DOHH2 (cell line): Measurements from ENCODE around the gene NLGN1.
A peak's percentile ranks its signal among the peaks of the same experiment; 100 is the strongest.

Experiments used
- H3F3A ChIP-seq: fragments of 200-600 bp; sonication (generic), shearing (Covaris generic); 2 replicates; pipeline ENCODE4 v1.6.0; 2016; ENCODE audit warnings: antibody characterized with exemption, mild to moderate bottlenecking; ENCODE audit not compliant: control insufficient read depth, insufficient read depth
- H3K27ac ChIP-seq: fragments of 200-600 bp; sonication (generic); 2 replicates; pipeline ENCODE4 v1.5.1; 2014; ENCODE audit warnings: low read depth, mild to moderate bottlenecking, low read length, moderate library complexity
- H3K27me3 ChIP-seq: fragments of 200-600 bp; sonication (generic); 2 replicates; pipeline ENCODE4 v1.6.1; 2014; ENCODE audit warnings: mild to moderate bottlenecking, low read length, mixed read lengths; ENCODE audit not compliant: control insufficient read depth
- H3K36me3 ChIP-seq: fragments of 200-600 bp; sonication (generic); 2 replicates; pipeline ENCODE4 v1.6.1; 2014; ENCODE audit warnings: mild to moderate bottlenecking, low read length, moderate library complexity, mixed read lengths; ENCODE audit not compliant: control insufficient read depth
- H3K4me1 ChIP-seq: fragments of 200-600 bp; sonication (generic); 2 replicates; pipeline ENCODE4 v1.6.1; 2014; ENCODE audit warnings: mild to moderate bottlenecking, low read length, mixed read lengths; ENCODE audit not compliant: control insufficient read depth
- H3K4me2 ChIP-seq: fragments of 200-600 bp; sonication (generic); 2 replicates; pipeline ENCODE4 v1.6.0; 2014; ENCODE audit warnings: mild to moderate bottlenecking, low read length, moderate library complexity
- H3K4me3 ChIP-seq: fragments of 200-600 bp; sonication (generic); 2 replicates; pipeline ENCODE4 v1.5.1; 2014; ENCODE audit warnings: mild to moderate bottlenecking, low read length, mixed read lengths
- H3K79me2 ChIP-seq: fragments of 200-600 bp; sonication (generic); 2 replicates; pipeline ENCODE4 v1.6.1; 2014; ENCODE audit warnings: mild to moderate bottlenecking, low read length, mixed read lengths; ENCODE audit not compliant: control insufficient read depth
- H3K9me2 ChIP-seq: fragments of 200-600 bp; sonication (generic); replicated peaks from 2 replicates; pipeline ENCODE4 v1.6.1; 2014; ENCODE audit warnings: mild to moderate bottlenecking, low read length, mixed read lengths; ENCODE audit not compliant: control insufficient read depth
- H3K9me3 ChIP-seq: fragments of 200-600 bp; sonication (generic); 2 replicates; pipeline ENCODE4 v1.6.1; 2014; ENCODE audit warnings: antibody characterized with exemption, low read length, mixed read lengths; ENCODE audit not compliant: control insufficient read depth, insufficient read depth
- H4K20me1 ChIP-seq: fragments of 200-600 bp; sonication (generic); 2 replicates; pipeline ENCODE4 v1.6.0; 2014; ENCODE audit warnings: low read depth, mild to moderate bottlenecking, antibody characterized with exemption, low read length, moderate library complexity; ENCODE audit not compliant: control insufficient read depth, insufficient read depth
- EZH2phosphoT487 ChIP-seq: fragments of 200-600 bp; sonication (generic); IDR thresholded peaks from 2 replicates; pipeline ENCODE4 v1.6.1; 2017; ENCODE audit warnings: borderline replicate concordance, mild to moderate bottlenecking, antibody characterized with exemption, low read length, moderate library complexity, mixed read lengths
- TF ChIP-seq, protein P1 (sequence below): fragments of 200-600 bp; sonication (generic); IDR thresholded peaks from one replicate; pipeline ENCODE4 v1.5.1; 2014; ENCODE audit warnings: antibody characterized with exemption, mild to moderate bottlenecking, low read depth, low read length; ENCODE audit not compliant: poor library complexity, severe bottlenecking

The NLGN1 gene

DNA sequence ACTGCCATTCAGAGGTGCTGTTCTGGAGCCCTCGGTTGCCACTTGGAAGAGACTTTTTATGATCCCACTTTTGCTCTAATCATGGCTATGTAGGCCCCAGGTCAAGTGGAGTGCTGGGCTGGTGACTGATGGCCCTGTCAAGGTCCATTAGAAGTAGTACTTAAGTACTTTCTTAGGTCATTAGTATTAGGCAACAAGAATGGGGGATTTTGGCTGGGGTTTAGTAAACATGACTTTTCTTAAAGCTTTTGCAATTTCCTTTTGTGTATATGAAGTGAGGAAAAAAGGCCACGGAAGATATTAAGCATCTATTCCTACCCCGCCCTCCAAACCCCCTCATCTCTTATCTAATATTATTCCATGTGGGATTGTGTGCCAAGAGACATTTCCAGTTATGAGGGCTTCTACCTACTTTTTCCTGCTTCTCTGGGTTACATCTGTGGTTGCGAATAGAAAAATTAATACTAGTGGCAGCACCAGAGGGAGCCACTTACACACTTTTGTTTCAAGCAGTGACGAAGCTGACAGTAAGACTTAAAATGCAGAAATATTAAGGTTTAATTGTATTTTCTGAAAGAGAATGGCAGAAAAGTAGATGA is 13.9 kb downstream of the NLGN1 start:
- Histone ChIP-seq H3K4me3 (no peak overlapping the region), H3K4me1 (no peaks in the 10 kb centered on the region), H3K79me2 (no peaks in the 10 kb centered on the region), H3K9me3 (no peaks in the 10 kb centered on the region), H3K27me3 (no peaks in the 10 kb centered on the region), H3F3A (no peaks in the 10 kb centered on the region), H3K27ac (no peak overlapping the region), H4K20me1 (no peaks in the 10 kb centered on the region), H3K4me2 (no peak overlapping the region), H3K9me2 (no peaks in the 10 kb centered on the region), H3K36me3 (no peaks in the 10 kb centered on the region)
- TF ChIP-seq EZH2phosphoT487, result no peak
- TF ChIP-seq, protein P1, sequence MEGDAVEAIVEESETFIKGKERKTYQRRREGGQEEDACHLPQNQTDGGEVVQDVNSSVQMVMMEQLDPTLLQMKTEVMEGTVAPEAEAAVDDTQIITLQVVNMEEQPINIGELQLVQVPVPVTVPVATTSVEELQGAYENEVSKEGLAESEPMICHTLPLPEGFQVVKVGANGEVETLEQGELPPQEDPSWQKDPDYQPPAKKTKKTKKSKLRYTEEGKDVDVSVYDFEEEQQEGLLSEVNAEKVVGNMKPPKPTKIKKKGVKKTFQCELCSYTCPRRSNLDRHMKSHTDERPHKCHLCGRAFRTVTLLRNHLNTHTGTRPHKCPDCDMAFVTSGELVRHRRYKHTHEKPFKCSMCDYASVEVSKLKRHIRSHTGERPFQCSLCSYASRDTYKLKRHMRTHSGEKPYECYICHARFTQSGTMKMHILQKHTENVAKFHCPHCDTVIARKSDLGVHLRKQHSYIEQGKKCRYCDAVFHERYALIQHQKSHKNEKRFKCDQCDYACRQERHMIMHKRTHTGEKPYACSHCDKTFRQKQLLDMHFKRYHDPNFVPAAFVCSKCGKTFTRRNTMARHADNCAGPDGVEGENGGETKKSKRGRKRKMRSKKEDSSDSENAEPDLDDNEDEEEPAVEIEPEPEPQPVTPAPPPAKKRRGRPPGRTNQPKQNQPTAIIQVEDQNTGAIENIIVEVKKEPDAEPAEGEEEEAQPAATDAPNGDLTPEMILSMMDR, result peak; percentile 35

DNA sequence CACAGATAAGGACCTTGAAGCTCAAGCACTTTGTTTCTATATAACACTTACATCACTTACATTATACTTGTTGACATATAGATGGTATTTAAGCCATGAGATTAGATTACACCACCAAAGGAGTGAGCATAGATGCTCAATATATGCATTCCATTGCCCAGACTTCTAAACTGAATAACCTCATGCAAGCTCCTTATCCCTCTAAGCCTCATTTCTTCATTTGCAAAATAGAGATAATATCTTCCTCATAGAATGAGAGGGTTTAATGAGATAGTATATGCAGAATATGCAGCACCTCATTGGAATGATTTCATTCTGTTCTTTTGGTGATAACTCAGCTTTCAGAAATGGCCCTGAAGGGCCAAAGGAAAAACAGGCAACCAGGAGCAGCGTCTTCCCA is 18.5 kb downstream of the NLGN1 start:
- no peaks in the 10 kb centered on the region for H4K20me1 ChIP-seq
- H3F3A ChIP-seq, result no peaks in the 10 kb centered on the region
- H3K27ac ChIP-seq, result no peak overlapping the region
- no peak overlapping the region for H3K4me2 ChIP-seq
- no peaks in the 10 kb centered on the region for H3K9me2 ChIP-seq
- no peaks in the 10 kb centered on the region for H3K9me3 ChIP-seq
- no peaks in the 10 kb centered on the region for H3K36me3 ChIP-seq
- no peaks in the 10 kb centered on the region for H3K27me3 ChIP-seq
- H3K4me1 ChIP-seq, result no peaks in the 10 kb centered on the region
- no peak overlapping the region for H3K4me3 ChIP-seq
- TF ChIP-seq, protein P1, result no peak
- no peak for TF ChIP-seq EZH2phosphoT487
- no peaks in the 10 kb centered on the region for H3K79me2 ChIP-seq

DNA sequence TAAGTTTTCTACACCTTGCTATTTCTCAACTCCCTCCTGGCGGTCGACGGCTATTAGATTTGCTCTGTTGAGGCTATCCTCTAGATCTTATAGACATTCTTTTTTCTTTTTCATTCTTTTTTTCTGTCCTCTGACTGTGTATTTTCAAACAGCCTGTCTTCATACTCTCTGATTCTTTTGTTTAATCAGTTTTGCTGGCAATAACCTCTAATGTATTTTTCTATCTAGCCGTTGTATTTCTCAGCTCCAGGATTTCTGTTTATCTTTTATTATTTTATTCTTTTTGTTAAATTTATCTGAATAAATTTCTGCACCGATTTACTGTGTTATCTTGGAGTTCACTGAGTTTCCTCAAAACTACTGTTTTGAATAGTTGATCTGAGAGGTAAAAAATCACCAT is 31.5 kb downstream of the NLGN1 start:
- Histone ChIP-seq H3F3A (no peaks in the 10 kb centered on the region), H3K9me2 (no peaks in the 10 kb centered on the region), H3K27me3 (no peaks in the 10 kb centered on the region), H3K36me3 (no peaks in the 10 kb centered on the region), H3K4me3 (no peak overlapping the region), H3K4me1 (no peaks in the 10 kb centered on the region), H3K4me2 (no peak overlapping the region), H3K79me2 (no peaks in the 10 kb centered on the region), H3K27ac (no peak overlapping the region), H3K9me3 (no peaks in the 10 kb centered on the region), H4K20me1 (no peaks in the 10 kb centered on the region)
- TF ChIP-seq EZH2phosphoT487, result no peak
- TF ChIP-seq, protein P1, result no peak

DNA sequence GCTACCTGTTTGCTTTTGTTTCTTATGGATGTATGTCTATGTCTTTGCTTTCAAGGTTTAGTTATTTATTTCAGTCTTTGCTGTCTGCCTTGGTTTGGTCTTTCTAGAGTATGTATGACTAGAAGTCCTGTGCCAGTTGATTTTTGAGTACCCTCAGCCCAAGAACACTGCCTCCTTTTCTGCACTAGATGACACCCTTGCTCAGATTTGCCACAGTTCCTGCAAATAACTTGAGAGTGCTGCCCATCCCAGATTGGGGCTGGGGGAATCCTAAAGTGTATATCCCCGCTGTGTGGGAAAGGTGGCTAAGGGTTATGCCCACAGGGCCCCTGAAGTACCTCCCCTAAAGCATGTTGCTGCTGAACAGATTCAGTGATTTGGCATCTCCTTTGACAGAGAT is 32.0 kb downstream of the NLGN1 start:
- H3K36me3 ChIP-seq, result no peaks in the 10 kb centered on the region
- H3K9me3 ChIP-seq, result no peaks in the 10 kb centered on the region
- TF ChIP-seq, protein P1, result no peak
- TF ChIP-seq EZH2phosphoT487, result no peak
- no peak overlapping the region for H3K4me3 ChIP-seq
- H3K27ac ChIP-seq, result no peak overlapping the region
- H3K27me3 ChIP-seq, result no peaks in the 10 kb centered on the region
- H4K20me1 ChIP-seq, result no peaks in the 10 kb centered on the region
- no peaks in the 10 kb centered on the region for H3K79me2 ChIP-seq
- H3K9me2 ChIP-seq, result no peaks in the 10 kb centered on the region
- H3K4me2 ChIP-seq, result no peak overlapping the region
- no peaks in the 10 kb centered on the region for H3F3A ChIP-seq
- H3K4me1 ChIP-seq, result no peaks in the 10 kb centered on the region
